Left ventricle myocardium superior (tissue), 1 donor: Measurements from ENCODE around the gene FASN. TPM values are rescaled to one million over a fixed set of nuclear protein-coding genes. Genes with fewer than 3 reads are reported as not detected.

ENCODE experiments used
- ATAC-seq: fragments of 200-7000 bp; cut with Tn5 transposase; one replicate; pipeline ENCODE4 v1.9.1; 2020; ENCODE audit warnings: mild to moderate bottlenecking, moderate library complexity
- DNase-seq: peaks from one replicate; pipeline ENCODE4 v3.0.0-alpha.2; 2020
- intact Hi-C: fragments of 100-400 bp; cut with micrococcal nuclease; formaldehyde crosslinking; loops from one replicate; pipeline ENCODE4 v1.11.0; 2022
- total RNA-seq: library from RNA; stranded (reverse); fragmentation: NEBNext Ultra II Directional; extraction: Animal tissue kit (Norgen Biotek cat#: 25700); gene quantifications from one replicate; pipeline ENCODE4 v1.2.1, GENCODE V29; 2021
- donor health status: DM: no; HTN: yes; CAD: no; lungs with severe emphysema.

The FASN gene
- total RNA-seq, 1 donor from 2014 or later = 17.0 TPM

DNA sequence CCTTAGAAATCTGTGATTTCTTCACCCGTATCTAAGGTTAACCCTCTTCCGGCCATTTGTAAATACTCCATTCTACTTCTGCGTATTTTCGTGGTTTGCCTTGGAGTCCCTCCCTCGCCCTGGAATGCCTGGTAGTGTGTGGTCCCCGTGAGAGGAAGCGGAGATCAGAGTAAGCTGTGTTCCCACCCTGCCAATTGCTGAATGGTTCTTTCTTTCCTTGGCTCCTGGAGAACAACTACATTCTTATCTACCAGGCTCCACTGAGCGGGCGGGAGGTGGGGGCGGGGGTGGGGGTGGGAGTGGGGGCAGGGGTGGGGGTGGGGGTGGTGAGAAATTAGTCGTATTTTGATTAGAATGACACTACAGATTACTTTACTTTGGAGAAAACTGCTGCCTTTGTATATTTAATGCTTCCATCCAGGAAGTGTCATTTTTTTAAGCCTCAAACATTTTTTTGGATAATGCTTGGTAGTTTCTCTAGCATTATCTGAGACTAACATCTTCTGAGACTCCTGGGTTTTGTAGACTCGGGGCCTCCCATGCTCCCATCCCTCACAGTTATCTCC lies 20.9 kb upstream of the FASN start:
- ATAC-seq = no peak

DNA sequence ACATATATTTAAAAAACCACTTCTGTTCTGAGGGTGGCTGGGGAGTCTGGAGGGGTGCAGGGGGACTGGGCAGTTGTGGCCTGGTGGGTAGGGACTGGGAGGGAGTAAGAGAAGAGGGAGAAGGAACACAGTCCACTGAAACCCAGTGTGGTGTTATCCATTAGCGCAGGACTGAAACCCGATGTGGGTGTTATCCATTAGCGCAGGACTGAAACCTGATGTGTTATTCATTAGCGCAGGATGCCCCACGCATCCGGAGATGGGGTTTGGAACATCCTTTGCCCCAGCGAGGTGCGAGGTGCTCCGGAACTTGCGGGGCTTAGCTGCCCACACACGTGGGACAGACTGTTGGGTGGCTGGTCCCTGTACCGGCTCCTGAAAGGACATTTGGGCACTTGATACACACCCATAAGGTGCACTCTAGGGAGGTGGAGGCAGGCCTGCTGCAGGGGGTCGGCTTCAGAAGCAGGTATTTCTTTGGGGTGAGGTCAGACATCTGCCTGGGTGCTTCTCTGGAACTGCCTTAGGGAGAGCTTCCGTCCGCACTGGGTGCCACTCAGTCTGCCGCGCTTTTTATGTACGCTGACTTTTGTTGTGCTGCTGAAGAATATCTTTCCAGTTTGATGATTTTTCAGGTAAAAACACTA lies 20.3 kb upstream of the FASN start:
- DNase-seq (no peak), ATAC-seq (no peak)
- intact Hi-C loops = no loop called here

More for the DNA sequence above, 20.9 kb upstream of the FASN start:
- no peak for DNase-seq
- intact Hi-C loops = no loop called here

DNA sequence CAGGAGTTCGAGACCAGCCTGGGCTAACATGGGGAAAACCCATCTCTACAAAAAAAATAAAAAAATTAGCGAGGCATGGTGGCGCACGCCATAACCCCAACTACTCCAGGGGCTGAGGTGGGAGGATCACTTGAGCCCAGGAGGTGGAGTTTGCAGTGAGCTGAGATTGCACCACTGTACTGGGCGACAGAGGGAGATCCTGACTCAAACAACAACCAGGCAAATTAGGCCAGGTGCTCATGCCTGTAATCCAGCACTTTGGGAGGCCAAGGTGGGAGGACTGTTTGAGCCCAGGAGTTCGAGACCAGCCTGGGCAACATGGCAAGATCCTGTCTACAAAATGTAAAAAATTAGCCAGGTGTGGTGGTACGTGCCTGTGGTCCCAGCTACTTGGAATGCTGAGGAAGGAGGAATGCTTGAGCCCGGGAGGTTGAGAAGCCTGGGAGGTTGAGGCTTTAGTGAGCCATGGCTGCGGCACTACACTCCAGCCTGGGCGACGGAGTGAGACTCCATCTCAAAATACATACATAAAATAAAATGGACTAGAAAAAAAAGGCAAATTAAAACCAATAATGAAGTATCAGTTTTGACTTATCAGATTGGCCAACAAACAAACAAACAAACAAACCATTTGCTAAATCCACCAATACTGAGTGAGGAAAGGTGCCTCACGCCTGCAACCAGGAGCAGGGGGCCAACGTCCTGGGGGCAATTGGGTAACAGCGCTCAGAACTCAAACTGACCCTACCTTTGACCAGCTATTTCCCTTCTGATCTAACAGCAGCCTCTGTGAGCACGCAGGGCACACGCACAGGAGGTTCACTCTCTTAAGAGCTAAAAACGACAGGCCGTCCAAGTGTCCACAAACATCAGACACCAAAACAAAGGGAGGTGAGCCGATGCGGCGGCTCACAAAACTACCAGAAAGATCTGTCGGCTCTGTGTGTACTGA lies 19.4 kb upstream of the FASN start:
- ATAC-seq = no peak
- intact Hi-C loops = no loop called here
- no peak for DNase-seq

DNA sequence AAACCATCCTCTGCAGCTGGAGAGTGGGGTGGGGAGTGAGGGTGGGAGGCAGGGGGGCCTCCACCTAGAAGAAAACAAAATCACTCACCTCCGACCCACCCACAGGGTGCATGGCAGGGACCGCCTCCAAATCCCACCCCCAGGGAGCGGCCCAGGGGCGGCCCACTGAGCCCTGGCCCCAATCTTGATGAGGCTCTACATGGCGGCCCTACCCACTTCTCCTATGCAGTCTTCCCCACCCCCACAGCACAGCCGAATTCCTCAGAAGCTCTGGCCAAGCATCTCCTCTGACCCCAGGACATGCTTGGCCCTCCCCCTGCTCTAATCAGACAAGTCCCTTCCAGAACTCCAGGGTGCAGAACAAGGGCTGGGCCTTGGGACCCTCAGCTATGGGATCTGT lies 18.2 kb upstream of the FASN start:
- ATAC-seq = no peak
- intact Hi-C loops = no loop called here
- DNase-seq = no peak

DNA sequence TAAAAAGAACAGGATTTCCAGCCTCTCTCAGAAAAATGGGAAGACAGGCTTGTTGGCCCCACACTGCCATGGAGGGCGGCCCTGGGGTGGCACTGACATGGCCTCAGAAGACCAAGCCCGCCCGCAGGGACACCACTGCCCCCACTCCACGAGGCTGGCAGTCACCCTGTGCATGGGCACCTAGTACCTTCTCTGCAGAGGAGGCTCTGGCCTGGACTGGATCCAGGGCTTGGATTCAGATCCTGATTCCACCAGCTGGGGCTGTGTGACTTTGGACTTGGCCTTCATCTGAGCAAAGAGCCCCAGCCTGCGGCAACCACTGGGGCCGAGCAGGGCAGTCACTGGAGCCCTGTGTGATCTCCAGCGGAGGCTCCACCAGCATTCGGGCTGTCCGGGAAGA lies 16.8 kb upstream of the FASN start:
- no peak for DNase-seq
- no peak for ATAC-seq
- intact Hi-C loops = no loop called here

DNA sequence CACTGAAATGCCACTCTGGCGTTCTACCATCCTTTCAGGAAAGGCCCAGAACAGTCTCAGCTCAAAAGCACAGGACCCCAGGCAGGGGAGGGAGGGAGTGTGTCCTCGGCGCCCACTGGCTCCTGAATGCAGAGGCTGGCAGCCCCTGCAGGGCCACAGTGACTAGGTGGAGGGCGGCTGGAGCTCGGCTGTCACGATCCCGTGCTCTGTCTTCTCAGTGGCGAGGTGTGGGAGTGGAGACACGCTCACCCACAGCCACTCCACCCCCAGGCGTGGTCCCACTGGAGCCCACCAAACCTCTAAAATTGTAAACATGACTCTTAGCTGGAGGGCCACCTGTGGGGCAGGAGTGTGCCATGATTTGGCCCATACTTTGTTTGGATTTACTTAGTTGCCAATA lies 16.4 kb upstream of the FASN start:
- no peak for ATAC-seq
- DNase-seq = no peak
- intact Hi-C loops = no loop called here

DNA sequence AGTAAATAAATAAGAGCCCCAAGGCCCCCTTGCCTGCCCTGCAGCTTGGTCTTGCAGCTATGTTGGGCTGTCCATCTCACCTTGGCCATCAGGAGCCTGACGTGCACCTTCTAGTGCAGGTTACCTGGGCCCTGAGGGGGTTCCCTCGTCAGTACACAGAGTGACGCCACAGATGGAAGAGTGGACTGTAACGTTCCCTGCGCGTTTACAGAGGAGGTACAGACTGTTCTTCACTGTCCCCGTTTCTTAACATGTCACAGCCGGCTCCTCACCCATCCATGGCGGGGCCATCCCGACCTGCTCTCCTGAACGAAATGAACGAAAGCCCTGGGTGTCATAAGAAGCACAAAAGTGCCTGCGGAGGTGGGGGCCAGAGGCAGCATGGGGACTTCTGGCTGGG lies 15.9 kb upstream of the FASN start:
- ATAC-seq = no peak
- DNase-seq = no peak
- intact Hi-C loops = no loop called here

DNA sequence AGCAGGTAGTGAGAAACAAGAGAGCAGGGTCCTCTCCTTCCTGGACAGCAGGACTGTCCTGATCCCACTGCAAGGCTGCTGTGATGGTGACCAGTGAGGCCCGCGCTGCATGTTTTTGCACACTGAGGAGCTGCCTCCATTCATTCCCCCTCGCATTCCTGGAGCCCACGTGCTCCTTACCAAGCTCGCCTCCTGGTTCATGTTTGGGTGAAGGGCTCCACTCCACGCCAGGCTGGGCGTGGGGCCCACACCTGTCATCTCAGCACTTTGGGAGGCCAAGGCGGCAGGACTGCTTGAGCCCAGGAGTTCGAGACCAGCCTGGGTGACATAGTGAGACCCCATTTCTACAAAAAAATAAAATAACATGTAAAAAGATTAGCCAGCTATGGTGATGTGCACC lies 15.4 kb upstream of the FASN start:
- no peak for DNase-seq
- ATAC-seq = no peak
- intact Hi-C loops = no loop called here

DNA sequence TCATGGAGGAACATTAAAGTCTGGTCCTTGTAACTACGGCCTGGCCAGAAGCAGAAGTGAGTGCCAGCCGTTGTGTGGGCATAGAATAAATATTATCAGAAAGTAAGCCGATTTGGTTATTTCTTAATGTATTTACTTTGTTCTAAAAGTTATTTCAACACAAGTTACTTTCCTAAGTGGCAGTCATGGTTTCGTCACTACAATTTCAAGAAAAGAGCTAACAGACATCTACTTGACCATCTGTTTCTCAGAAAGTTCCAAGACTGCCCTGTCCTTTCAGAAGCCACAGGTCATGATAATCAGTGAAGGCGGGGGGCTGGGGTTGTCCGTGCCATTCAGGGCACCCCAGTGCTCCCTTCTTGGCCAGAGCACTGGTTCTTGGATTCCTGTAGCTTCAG lies 14.9 kb upstream of the FASN start:
- intact Hi-C loops = no loop called here
- DNase-seq = no peak
- ATAC-seq = no peak

DNA sequence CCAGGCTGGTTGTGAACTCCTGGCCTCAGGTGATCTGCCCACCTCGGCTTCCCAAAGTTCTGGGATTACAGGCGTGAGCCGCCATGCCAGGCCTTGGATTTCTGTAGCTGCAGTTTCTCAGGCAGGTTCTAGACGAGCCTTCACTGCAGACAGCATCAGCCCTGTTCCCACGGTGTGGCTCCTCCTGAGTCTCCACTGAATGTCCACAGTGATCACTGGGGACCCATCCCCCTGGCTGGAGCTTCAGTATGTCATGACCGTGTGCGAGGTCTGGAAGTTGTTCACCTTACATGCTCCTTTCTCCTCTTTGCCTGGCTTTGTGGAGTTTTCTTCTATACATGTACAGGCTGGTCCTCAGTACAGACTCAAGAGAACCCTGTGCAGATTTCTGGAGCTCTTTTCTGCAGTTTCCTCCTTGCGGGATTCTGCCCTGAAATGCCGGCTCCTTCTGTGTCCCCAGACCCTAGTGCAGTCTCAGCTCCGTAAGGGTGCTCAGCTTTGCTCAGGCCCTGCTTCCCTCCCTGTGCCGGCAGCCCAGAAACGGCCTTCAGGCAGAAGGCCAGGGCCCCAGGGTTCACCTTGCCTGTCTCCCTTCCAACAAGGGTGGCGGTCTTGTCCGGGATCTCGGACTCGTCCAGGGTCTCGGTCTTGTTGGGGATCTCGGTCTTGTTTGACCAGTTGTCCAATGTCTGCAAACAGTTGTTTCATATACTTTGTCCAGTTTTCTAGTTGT lies 14.3 kb upstream of the FASN start:
- DNase-seq (no peak), ATAC-seq (no peak)
- intact Hi-C loops = no loop called here

DNA sequence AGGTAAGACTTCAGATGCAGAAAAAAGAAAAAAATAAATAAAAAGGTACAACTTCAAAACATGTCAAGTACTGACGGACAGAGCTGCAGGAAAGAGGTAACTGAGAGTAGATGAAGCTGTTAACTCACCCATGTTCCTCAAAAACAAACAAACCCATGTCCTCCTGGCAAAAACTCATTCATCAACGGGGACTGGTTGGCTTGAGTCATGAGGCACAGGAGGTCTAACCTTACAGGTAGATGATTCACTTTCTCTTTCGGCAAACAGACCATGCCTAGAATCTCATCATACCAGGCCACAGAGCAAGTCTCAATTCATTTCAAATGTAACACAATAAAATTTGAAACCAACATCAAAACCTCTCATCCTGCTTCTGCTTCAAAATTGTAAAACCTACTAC lies 12.3 kb upstream of the FASN start:
- no peak for DNase-seq
- intact Hi-C loops = no loop called here
- no peak for ATAC-seq

DNA sequence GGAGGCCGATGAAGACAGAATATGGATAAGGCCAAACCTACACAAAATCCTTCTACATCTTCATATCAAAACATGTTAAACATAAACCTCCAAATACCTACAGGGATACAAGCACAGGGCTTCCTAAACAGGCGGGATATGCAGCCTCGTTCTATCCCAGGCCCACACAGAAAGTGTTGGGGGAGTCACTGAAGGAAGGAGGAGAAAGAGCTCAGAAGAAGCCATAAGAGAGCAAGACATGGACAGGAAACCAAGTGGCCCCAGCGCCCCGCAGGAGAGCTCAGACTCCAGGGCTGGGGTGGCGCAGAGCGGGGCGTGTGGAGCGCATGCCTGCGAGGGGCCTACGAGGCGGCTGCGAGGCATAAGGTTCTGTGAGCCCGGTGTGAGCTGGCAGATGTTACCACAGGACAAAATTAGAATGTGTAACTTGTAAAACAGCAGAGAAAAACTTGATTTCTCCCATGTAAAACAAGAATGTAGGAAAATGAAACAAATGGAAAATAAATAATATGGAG lies 11.0 kb upstream of the FASN start:
- intact Hi-C loops = no loop called here
- no peak for DNase-seq
- no peak for ATAC-seq

DNA sequence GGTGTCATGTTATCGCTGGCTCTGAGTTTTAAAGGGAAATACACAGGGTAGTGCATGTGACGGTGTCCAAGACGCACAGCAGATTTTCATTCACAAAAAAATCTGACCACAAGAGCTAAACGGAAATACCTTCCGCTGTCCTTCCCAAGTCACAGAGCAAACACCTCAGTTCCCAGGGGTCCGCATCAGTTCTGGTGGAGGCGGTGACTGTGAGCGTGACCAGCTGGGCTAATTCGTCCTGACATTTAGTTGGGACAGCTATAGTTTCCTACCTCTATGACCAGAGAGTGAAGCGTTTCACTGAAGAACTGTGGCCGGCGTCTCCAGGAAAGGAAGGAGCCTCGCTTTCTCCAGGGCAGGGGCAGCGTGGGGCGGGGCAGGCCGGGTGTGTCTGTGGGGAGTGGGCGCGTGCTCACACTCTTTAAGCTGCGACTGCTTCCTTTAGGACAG lies 10.5 kb upstream of the FASN start:
- intact Hi-C loops = no loop called here
- no peak for ATAC-seq
- no peak for DNase-seq

DNA sequence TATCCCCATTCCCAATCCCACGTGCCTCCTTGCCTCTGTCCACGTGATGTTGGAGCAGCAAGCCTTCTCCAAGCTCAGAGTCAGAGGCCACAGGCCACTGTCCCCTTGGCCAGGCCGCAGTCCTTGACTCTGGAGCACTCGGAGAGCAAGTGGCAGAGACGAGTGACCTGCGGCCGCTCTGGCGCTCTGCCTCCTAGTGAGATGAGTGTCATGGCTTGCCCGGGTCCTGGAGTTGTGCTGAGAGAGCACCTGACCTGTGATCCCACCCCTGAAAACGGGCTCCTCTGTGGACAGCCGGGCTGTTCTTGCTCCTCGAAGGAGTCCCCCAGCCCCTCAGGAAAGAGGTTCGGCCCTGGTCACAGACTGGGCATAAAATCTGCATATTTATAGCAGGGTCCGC lies 10.0 kb upstream of the FASN start:
- ATAC-seq (no peak), DNase-seq (no peak)
- intact Hi-C loops = no loop called here

DNA sequence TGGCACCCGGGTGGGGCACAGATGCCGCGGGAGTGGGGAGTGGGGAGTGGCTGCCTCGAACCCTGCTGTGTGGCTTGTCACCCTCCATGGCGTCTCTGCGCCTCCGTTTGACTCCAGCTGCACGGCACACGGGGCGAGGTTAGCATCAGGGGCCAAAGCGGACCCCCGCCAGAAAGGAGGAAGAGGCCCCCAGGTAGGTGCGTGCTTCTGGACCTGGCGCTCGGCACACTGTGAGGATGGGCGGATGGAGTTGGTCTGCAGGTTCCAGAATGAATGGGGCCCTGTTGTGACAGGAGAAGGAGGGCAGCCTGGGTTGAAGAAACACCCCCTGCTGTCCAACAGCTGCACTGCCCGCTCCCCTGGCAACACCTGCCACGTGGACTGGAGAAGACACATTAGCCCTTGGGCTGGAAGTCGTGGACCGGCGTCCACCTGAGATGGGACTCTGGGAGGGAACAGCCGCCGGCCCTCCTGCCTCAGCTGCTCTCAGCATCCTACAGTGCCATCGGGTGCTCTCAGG lies 9.4 kb upstream of the FASN start:
- intact Hi-C loops = no loop called here
- DNase-seq = no peak
- no peak for ATAC-seq

DNA sequence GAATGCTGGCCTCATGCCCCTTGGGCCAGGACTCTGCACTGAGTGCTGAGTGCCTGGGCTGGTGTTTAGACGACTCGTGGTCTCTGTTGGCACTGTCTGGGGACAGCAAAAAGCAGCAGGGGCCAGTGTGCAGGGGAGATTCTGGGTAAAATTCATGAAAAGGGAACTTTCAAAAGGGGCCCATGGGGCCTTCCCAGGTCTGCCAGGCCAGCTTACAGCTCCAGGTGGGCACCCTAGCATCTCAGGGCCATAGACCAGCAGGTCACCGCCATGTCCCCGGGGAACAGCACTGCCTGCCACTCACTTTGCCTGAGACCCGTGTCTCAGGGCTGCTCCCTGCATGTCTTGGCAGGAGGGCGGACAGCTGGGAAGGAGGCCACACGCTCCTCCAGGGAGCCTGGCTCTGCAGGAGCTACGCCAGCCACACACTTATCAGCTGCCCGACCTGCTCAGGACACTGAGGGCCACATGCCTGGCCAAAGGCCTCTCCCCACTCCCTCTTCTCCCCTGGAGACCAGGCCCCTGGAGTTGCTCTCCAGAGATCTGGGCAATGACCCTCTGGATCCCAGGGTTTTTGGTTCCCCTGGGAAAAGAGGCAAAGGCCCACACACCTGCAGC lies 8.8 kb upstream of the FASN start:
- DNase-seq (no peak), ATAC-seq (no peak)
- intact Hi-C loops = no loop called here

DNA sequence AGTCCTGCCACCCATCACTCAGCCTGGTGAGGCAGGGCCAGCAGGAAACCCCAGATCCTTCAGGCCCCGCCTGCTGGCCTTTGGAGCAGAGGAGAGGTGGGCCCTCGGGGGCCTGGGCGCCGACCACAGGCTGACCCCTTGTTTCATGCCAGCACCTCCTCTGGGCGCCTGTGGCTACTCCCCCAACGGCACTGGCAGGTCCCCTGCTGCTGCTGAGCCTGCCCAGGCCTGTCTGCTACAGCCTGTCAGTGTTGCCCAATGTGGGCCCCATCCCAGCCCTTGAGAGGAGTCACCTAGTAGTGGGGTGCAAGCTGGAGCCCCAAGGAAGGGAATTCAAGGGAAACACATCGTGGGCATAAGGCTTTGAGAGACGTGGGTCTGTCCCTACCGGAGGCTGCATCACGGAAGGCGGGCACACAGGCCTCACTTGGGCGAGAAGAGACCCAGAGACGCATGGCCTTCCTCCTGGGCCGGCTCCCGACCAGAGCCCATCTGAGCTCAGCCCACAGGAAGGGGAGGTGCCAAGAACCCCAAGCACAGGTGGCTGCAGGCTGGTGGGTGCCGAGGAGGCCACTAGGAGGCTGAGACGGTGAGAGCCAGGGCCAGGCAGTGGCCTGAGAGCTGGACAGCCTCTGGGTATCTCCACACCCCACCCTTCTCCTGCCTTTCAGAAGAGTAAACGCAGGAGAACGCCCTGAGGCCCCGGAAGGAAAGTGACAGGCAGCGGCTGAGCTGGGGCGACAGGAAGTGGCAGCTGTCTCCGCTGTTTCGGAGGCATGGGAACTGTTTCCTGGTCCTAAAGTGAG lies 8.0 kb upstream of the FASN start:
- DNase-seq = peak; percentile 60
- ATAC-seq = peak; percentile 42
- intact Hi-C loops = no loop called here

DNA sequence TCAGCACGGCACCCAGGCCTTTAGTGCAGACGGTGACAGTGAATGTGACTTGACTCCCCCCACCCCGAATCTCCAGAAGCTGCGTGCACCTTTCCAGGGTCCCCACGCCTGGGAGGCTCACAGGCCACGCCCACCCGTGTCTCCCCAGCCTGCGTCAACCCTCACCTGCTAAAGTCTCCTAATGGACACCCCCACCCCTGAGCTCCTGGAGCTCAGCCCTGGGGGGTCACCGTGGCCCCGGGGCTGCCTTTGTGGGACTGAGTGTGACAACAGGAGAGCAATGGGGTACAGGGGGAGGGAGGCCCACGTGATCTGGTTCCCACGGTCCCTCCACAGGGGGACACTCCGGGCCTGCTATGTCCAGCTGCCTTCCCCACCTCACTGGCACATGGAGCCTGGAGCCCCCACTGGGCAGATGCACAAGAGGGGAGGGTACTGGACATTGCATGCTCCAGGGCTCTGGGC lies 7.4 kb upstream of the FASN start:
- intact Hi-C loops = no loop called here
- ATAC-seq (no peak), DNase-seq (no peak)
